ENCODE data around the gene NUP210L. TPM values are rescaled to one million over a fixed set of nuclear protein-coding genes. Genes with fewer than 3 reads are reported as not detected.

Gene NUP210L
- total and polyA plus RNA-seq, 2 experiments from 2014 or later: 0.10 TPM; not detected in 1

GRCh38 chr1:154006136-154006535, 148.7 kb downstream of the NUP210L start:
- no peak overlapping the region for H3K4me2 ChIP-seq
- DNase-seq (ENCODE audit: low spot score): no peak
- Mint-ChIP-seq H3K9me3 (no peaks in the 10 kb centered on the region), H3K27me3 (ENCODE audit: insufficient read depth, low read depth, poor library complexity) (no peaks in the 10 kb centered on the region), H3K27ac (no peak overlapping the region), H3K4me1 (no peaks in the 10 kb centered on the region), H3K36me3 (ENCODE audit: low read depth) (no peaks in the 10 kb centered on the region), H3K4me3 (no peak overlapping the region)
- no peaks in the 10 kb centered on the region for H4K20me1 ChIP-seq (replicated peaks; ENCODE audit: insufficient read depth)
- TF ChIP-seq EZH2 (IDR thresholded peaks at IDR 0.05; ENCODE audit: low read depth, unreplicated experiment) (no peak), CREB1 (CRISPR knock-in tag; IDR thresholded peaks at IDR 0.05; ENCODE audit: low read depth) (no peak), ZNF331 (CRISPR knock-in tag; IDR thresholded peaks at IDR 0.05; ENCODE audit: low read depth) (no peak), ZNF462 (CRISPR knock-in tag; IDR thresholded peaks at IDR 0.05) (no peak), STAT1 (IDR thresholded peaks at IDR 0.05; ENCODE audit: unreplicated experiment) (no peak), REST (IDR thresholded peaks at IDR 0.05; ENCODE audit: unreplicated experiment) (no peak), CTCF (conservative IDR thresholded peaks at IDR 0.05; ENCODE audit: low read depth in 2 of 2) (no peak), ETS1 (IDR thresholded peaks at IDR 0.05) (no peak), POLR2AphosphoS5 (IDR thresholded peaks at IDR 0.05; ENCODE audit: low read depth) (no peak), JUNB (IDR thresholded peaks at IDR 0.05; ENCODE audit: unreplicated experiment) (no peak), ZNF114 (CRISPR knock-in tag; IDR thresholded peaks at IDR 0.05) (no peak), EZH2phosphoT487 (IDR thresholded peaks at IDR 0.05; ENCODE audit: unreplicated experiment) (no peak), NANOG (IDR thresholded peaks at IDR 0.05; ENCODE audit: borderline replicate concordance) (no peak)
- no peaks in the 10 kb centered on the region for H3K4me1 ChIP-seq (ENCODE audit: insufficient read depth)
- H3K79me2 ChIP-seq (replicated peaks; ENCODE audit: insufficient read depth): no peaks in the 10 kb centered on the region
- H3K27me3 ChIP-seq (ENCODE audit: insufficient read depth): no peaks in the 10 kb centered on the region
- H3K4me3 ChIP-seq: no peak overlapping the region
- no peak overlapping the region for H2AFZ ChIP-seq
- no peaks in the 10 kb centered on the region for H3K9me2 ChIP-seq (ENCODE audit: insufficient read depth)
- no peaks in the 10 kb centered on the region for H3F3A ChIP-seq (replicated peaks; ENCODE audit: low read depth)
- H3K27ac ChIP-seq (ENCODE audit: low read depth): no peak overlapping the region
- no peak for ATAC-seq
- no peaks in the 10 kb centered on the region for H3K36me3 ChIP-seq (ENCODE audit: insufficient read depth)
